ENCODE results near the gene PRDM16.

PRDM16 gene

DNA sequence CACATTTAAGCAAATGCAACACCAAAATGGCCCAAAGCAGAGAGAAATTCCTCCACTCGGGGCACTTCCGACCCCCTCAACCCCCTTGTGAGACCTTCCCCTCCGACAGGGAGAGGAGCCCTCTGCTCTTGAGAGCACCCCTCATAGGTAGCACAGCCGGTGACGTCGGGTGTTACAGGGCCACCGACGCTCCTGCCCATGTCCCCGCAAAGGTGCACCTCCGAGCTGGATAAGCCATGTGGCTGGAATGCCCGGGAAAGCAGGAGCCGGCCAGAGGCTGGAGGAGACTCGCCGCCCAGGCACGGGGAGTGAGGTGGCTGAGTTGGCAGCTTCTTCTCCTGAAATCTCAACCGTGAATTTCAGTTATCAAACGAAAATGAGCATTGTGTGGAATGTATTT lies 318.4 kb downstream of the PRDM16 start:
- H3F3A ChIP-seq (ENCODE audit: insufficient read depth, low read length): no peaks in the 10 kb centered on the region
- H3K4me2 ChIP-seq (ENCODE audit: low read length): no peak overlapping the region
- no peak overlapping the region for H3K4me3 ChIP-seq (ENCODE audit: low read depth, low read length, poor library complexity, severe bottlenecking)
- H4K20me1 ChIP-seq (ENCODE audit: insufficient read depth, low read length): no peaks in the 10 kb centered on the region
- no peak for TF ChIP-seq EZH2 (IDR thresholded peaks at IDR 0.05; ENCODE audit: borderline replicate concordance, low read length)
- TF ChIP-seq, protein P1, sequence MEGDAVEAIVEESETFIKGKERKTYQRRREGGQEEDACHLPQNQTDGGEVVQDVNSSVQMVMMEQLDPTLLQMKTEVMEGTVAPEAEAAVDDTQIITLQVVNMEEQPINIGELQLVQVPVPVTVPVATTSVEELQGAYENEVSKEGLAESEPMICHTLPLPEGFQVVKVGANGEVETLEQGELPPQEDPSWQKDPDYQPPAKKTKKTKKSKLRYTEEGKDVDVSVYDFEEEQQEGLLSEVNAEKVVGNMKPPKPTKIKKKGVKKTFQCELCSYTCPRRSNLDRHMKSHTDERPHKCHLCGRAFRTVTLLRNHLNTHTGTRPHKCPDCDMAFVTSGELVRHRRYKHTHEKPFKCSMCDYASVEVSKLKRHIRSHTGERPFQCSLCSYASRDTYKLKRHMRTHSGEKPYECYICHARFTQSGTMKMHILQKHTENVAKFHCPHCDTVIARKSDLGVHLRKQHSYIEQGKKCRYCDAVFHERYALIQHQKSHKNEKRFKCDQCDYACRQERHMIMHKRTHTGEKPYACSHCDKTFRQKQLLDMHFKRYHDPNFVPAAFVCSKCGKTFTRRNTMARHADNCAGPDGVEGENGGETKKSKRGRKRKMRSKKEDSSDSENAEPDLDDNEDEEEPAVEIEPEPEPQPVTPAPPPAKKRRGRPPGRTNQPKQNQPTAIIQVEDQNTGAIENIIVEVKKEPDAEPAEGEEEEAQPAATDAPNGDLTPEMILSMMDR (IDR thresholded peaks at IDR 0.05; ENCODE audit: low read length): no peak
- H3K36me3 ChIP-seq (ENCODE audit: insufficient read depth, low read length): no peaks in the 10 kb centered on the region
- no peak overlapping the region for H2AFZ ChIP-seq (ENCODE audit: low read length)
- no peaks in the 10 kb centered on the region for H3K79me2 ChIP-seq (ENCODE audit: insufficient read depth, low read length)
- H3K9me2 ChIP-seq (ENCODE audit: low read depth, low read length): no peaks in the 10 kb centered on the region
- H3K9me3 ChIP-seq (ENCODE audit: low read length): no peaks in the 10 kb centered on the region
- H3K27me3 ChIP-seq (ENCODE audit: insufficient read depth, low read length): 0 out of 2 replicates have a peak, but pooled peaks cover 5% of the 10 kb centered on the region
- no peaks in the 10 kb centered on the region for H3K4me1 ChIP-seq (ENCODE audit: insufficient read depth, low read length, severe bottlenecking)
- H3K27ac ChIP-seq (ENCODE audit: low read depth, low read length, poor library complexity, severe bottlenecking): no peak overlapping the region
- no peak overlapping the region for H3K9ac ChIP-seq (ENCODE audit: low read length)

DNA sequence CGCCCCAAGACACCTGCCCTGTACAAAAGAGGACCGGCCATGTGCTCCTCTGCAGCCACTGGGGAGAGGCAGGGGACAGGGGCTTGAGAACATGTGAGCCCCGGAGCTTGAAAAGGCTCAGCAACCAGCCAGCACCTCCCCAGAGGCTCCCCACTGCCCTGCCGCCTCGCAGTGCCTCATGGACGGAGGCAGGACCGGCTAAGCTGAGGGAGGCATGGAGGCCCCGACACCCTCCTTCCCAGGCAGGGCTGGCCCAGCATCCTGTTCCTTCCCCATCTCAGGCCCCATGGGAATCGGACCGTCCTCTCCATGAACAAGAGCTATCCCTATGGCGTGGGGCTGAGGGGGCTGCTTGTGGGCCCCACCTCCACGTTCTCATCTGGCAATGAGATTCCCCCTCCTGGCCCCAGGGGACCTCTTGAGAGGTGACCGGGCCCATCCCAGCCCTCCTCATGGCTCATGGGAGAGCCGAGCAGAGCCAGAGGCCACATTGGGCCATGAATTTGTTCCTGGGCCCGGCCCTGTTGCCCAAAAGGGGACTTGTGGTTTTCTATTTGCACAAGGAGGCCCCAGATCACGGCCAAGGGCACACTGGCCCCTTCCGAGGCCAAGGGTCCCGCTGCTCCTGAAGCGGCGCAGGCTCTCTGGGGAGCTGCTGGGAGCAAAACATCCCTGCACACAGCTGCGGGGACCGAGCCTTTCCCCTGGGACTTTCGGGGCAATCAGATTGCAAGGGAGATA lies 320.3 kb downstream of the PRDM16 start:
- Histone ChIP-seq H3K27me3 (ENCODE audit: insufficient read depth, low read length) (0 out of 2 replicates have a peak, but pooled peaks cover 5% of the 10 kb centered on the region), H3K9me2 (ENCODE audit: low read depth, low read length) (no peaks in the 10 kb centered on the region), H3K79me2 (ENCODE audit: insufficient read depth, low read length) (no peaks in the 10 kb centered on the region)

DNA sequence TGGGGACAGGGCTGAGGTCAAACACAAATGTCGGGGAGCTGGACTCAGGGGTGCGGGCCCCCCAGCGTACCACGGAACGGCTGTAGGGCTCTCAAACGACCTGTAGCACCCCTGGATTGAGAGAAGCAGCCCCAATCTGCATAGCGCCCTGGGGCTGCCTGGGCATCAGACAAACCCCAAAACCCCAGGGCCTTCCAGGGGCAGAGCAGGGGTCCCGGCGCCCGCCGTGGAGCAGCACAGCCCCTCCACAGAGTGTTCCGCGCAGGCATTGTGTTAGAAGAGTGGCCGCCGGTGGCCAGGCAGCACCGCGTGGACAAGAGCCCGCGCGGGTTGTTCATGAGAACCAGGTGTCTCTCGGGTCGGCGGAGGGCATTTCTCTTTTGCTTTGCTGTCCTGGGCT lies 321.3 kb downstream of the PRDM16 start:
- Histone ChIP-seq H3K9me3 (ENCODE audit: low read length) (no peaks in the 10 kb centered on the region), H3K79me2 (ENCODE audit: insufficient read depth, low read length) (no peaks in the 10 kb centered on the region), H3K27ac (ENCODE audit: low read depth, low read length, poor library complexity, severe bottlenecking) (no peak overlapping the region), H3K9me2 (ENCODE audit: low read depth, low read length) (no peaks in the 10 kb centered on the region), H2AFZ (ENCODE audit: low read length) (no peak overlapping the region), H3K4me3 (ENCODE audit: low read depth, low read length, poor library complexity, severe bottlenecking) (no peak overlapping the region), H4K20me1 (ENCODE audit: insufficient read depth, low read length) (no peaks in the 10 kb centered on the region), H3K9ac (ENCODE audit: low read length) (no peak overlapping the region), H3F3A (ENCODE audit: insufficient read depth, low read length) (no peaks in the 10 kb centered on the region), H3K4me1 (ENCODE audit: insufficient read depth, low read length, severe bottlenecking) (no peaks in the 10 kb centered on the region), H3K4me2 (ENCODE audit: low read length) (no peak overlapping the region), H3K36me3 (ENCODE audit: insufficient read depth, low read length) (no peaks in the 10 kb centered on the region), H3K27me3 (ENCODE audit: insufficient read depth, low read length) (0 out of 2 replicates have a peak, but pooled peaks cover 5% of the 10 kb centered on the region)
- TF ChIP-seq, protein P1 (IDR thresholded peaks at IDR 0.05; ENCODE audit: low read length): no peak
- TF ChIP-seq EZH2 (IDR thresholded peaks at IDR 0.05; ENCODE audit: borderline replicate concordance, low read length): no peak

More for the DNA sequence above, 320.3 kb downstream of the PRDM16 start:
- no peak overlapping the region for H3K27ac ChIP-seq (ENCODE audit: low read depth, low read length, poor library complexity, severe bottlenecking)
- no peak overlapping the region for H2AFZ ChIP-seq (ENCODE audit: low read length)
- H3K9me3 ChIP-seq (ENCODE audit: low read length): no peaks in the 10 kb centered on the region
- no peaks in the 10 kb centered on the region for H3K4me1 ChIP-seq (ENCODE audit: insufficient read depth, low read length, severe bottlenecking)
- no peaks in the 10 kb centered on the region for H3F3A ChIP-seq (ENCODE audit: insufficient read depth, low read length)
- no peak overlapping the region for H3K9ac ChIP-seq (ENCODE audit: low read length)
- no peaks in the 10 kb centered on the region for H3K36me3 ChIP-seq (ENCODE audit: insufficient read depth, low read length)
- no peaks in the 10 kb centered on the region for H4K20me1 ChIP-seq (ENCODE audit: insufficient read depth, low read length)
- no peak overlapping the region for H3K4me3 ChIP-seq (ENCODE audit: low read depth, low read length, poor library complexity, severe bottlenecking)
- no peak overlapping the region for H3K4me2 ChIP-seq (ENCODE audit: low read length)
- TF ChIP-seq, protein P1 (IDR thresholded peaks at IDR 0.05; ENCODE audit: low read length): no peak
- no peak for TF ChIP-seq EZH2 (IDR thresholded peaks at IDR 0.05; ENCODE audit: borderline replicate concordance, low read length)

All from OCI-LY1 (cell line).